GM19397 (cell line): ENCODE measurements around the gene REG3G.

ENCODE experiments used
- ATAC-seq: cut with Tn5 transposase; IDR thresholded peaks from one replicate; pipeline ENCODE4 v1.9.1; 2021; ENCODE audit warnings: mild to moderate bottlenecking, moderate library complexity; ENCODE audit not compliant: unreplicated experiment

Gene REG3G

DNA sequence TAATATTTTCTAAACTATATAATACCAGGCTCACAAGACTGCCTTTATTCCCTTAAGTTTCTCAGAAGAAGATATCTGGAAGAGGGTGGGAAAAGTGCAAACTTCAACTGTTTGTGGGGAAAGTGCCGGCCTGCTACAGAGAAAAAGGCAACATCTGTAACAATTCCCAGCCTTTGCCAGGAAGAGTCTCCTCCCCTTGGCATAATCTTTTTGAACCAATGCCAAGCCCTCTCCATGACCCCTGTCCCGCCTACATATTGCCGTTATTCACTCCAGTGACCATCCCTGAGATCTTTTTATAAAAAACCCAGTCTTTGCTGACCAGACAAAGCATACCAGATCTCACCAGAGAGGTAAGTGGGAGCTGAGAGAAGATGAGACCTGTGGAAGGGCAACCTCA lies at the start of gene REG3G:
Gene REG3G (plus strand): TSS at position 282 of the 400 bp plus-strand sequence. CDS start 392 bp downstream, outside the sequence.
- no peak for ATAC-seq

DNA sequence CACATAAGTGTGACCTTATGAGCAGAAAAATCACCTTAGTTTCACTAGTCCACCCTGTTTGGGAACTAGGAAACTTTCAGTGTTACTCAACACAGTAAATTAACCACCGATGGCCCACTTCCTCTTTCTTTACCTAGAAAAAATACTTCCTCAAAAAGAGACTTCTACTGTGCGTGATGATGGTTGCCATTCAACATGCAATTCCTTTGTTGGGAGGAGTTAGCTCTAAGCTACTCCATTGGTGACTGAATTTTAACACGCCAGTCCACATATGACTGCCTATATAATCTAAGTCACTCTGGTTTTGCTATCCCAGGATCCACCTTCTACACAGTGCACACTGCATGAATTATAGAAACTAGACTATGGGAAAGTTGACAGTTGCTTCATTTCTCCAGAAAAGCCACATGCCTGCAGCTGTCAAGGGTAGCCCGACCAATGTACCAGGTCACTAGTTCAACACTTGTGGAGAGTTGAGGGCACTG lies 47.8 kb upstream of the REG3G start:
- peak; percentile 95 for ATAC-seq

DNA sequence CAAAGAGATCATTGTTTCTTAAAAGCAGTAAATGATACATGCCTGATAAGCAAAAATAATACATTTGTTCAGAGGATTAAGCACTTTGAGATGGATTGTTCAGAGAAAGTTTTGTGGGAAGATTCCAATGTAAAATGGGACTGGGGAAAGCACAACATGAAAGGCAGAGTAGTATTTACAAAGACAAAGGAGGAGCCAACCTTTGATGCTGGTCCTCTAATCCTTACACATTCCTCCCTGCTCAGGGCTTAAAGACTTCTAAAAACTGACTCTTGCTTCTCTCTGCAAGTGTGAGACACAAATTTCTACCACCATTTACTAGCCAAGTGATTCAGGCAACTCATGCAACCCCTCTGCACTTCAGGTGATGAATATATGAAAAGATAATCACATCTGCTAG lies 47.2 kb upstream of the REG3G start:
- no peak for ATAC-seq

DNA sequence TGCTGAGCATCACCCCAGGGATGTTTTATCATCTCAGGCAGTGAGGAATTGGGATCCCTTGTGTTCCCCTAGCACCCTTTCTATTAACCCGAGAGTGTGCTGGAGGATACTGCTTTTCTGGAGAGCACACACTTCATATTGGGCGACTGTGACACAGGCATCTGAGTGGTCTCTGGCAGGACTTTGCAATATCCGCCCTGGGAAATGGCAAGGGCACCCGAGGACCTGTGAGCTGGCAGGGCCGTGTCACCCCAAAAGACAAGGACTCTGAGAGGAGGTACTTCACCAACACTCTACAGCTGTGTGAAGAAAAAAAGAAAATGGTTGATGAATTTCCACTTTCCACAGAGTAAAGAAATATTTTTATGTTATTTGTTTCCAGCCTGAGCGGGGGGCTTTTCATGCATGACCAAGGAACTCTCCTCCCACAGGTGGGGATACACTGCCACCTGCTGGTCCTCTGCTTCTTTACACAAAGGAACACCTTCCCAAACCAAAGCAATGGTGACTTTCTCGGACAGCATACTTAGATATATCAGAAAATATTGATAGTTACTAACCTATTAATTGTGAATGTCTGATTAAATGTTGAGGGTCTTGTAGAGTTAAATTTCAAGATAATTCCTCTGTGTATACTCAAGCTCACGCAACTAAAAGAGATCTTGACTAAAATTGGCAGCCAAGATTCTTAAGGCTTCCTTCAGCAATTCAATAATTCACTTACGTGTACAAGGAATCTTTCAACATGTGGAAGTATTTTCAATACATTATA lies 45.9 kb upstream of the REG3G start:
- ATAC-seq: peak; percentile 36

DNA sequence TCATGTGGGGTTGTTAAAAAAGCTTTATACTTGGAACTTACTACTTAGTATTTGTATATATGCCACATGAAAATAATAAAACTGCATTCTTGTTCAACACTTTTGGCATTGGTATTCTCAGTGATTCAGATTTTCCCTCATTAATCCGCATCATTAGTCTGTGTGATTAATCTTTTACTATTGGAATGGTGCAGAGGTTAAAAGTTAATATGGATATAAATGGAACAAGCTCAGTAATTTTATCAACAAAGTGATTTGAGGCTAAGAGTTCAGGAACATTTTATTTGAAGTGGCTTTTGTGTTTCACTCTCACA lies 45.4 kb upstream of the REG3G start:
- ATAC-seq: no peak

DNA sequence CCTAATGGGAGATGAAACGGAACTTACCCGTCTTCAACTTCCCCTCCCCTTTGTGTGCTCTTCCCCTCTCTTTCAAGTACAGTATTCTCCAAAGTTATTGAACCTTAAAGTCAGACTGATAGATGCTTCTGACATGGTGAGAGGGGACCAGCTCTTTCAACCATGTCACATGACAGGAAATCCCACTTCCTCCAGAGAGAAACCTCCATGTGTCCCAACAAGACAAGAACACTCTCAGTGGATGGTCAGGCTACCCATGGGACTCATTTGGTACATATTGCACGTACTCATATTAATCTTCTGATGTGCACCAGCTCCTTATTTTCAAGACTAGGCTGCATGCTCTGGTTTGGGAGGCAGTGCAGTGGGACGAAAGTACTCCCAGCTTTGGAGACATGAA lies 44.6 kb upstream of the REG3G start:
- no peak for ATAC-seq

DNA sequence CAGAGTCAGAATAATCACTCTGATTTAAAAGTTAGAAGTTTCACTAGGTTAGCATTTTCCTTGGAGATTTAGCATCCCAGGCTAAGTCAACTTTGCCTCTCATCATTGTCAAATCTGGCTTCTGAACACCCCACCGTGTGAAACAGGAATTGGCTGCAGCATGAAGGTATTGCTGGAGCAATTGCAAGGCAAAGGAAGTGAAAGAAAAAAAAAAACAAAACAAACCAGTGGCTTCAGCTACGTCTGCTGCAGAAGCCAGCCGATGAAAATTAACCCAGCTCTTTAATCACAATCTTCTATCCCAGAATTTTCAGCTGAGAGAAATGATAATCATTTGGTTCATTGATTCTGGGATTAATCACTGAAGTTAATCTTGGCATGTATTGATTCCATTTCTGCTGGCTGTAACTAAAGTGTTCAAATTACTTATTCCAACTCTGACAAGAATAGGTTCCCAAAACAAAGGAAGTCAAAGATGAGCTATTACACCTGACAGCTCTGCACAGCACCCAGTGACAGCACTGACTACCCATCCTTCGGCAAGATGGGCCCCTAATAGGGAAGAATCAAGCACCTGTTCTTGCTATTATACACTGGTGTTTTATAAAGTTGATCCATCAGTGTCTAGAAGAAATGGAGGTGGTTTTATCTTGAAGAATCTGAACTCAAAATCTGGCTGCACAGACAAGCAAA lies 42.7 kb upstream of the REG3G start:
- no peak for ATAC-seq

DNA sequence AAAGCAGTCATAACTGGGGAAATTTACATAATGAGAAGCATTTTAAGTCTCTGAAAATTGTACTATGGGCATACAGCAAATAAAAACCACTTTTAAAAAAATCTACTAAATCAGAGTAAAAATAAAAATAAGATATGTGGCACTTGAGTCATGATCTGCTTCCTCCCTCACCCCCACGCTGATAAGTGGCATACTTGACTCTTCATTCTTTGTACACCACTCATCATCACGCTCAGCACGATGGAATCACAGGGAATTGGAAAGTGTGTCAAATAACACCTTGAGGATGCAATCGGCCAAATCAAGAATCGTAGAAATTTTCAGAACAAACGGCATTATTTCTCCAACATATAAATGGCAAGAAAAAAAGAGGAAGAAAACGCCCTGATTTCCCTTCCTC lies 41.1 kb upstream of the REG3G start:
- ATAC-seq: no peak

DNA sequence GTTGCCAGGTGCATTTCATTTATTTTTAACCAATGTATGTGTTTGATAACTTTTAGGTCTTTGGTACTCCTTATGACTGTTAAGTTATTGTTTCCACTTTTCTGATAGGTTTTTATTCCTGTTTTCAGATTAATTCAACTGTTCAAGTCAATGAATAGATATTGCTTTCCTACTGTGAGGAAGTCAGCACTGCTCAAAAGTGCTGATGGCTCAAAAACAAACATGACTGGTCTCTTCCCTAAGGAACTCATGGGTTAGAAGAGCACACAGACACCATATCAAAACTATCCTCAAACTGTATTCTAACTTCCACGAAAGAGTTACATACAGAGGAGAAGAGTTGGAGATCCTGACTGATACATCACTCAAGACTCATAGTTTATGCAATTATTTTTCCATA lies 39.9 kb upstream of the REG3G start:
- ATAC-seq: no peak

DNA sequence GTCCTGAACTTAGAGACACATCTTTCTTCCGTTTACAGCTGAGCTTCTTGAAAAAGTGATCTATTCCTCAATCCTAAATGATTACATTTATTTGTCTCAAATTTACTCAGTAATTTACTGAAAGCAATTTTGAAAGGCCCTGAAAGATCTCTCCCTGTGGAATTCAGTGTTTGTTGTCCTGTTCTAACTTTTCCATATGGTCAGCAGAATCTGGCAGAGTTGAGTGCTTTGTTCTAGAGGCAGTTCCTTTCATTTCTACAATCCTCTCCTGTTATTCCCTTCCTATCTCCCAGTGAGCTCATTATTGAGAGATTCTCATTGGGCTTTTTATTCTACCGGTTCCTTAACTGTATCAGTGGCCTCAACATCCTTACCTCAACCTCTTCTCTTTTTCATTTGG lies 36.5 kb upstream of the REG3G start:
- ATAC-seq: no peak

DNA sequence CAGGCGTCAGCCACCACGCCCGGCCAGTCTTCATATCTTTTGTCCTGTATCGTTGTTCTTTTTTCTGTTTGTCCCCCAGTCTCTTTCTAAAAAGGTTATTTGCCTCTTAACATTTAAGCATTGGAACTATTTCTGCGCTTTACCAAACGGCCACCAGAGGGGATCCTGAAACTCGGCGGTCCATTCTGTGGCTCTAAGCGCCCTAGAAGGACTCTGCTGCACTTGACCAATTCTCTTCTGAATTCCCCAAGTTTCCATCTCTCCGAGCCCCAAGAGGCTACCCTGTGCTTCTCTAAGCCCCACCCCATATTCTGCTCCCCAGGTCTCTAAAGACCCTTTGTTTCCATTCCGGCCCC lies 33.1 kb upstream of the REG3G start:
- ATAC-seq: no peak

DNA sequence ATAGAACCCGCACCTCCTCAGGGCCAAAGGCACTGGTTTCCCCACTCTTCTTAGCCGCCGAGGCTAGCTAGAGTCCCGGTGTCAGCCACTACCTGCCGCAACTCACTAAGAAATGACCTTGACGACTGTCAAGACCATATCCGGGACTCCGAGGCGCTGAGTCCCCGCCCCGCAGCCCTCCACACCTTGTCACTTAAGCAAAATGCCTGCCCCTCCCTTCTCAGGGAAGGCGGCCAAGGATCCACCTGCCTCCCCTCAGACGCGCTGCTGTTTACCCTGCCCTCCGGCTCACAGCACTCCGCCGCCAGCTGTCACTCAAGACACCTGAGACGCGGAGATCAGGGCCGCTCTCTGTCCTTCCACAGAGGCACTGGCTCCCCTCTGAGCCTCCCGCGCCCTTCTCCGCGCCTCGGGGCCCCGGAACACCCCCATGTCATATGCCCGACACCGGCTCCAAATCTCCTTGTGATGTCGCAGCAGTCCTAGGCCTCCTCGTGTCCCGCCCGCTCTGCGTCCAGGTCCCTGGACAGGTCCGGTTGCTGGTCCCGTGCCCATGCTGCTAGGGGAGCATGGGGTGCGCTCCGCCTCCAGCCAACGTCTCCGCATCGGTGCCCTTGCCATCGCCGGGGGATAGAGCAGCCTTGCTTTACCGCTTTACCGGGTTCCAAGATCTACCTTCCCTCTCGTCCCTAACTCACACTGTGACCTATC lies 32.5 kb upstream of the REG3G start:
- ATAC-seq: no peak

DNA sequence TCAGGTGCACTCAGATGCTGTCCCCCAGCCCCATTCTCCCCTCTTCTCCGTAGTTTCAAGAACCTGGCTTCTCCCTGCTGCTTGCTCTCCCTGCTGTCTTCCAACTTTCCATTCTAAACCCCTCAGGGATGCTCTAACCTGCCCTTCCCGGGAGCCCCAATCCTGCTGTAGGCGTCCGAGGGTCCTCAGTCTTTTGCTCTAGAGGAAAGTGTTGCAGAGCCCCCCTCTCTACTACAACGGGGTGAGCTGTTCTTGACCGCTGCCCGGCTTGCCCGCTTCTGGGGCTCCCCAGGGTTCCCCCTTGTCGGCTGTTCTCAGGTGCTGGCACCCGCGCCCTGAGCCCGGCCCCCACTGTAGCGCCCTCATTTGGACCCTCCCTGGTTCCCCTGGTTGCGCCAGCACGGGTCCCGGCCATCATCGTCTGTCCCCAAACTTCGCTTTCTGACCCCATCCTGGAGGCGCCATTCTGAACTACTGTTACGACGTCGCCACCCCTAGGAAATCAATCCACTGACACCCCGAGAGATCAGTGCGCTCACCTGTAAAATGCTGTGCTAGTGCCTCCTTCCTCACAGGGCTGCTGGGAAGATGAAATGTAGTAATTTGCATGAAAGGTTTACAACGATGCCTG lies 31.9 kb upstream of the REG3G start:
- ATAC-seq: no peak

DNA sequence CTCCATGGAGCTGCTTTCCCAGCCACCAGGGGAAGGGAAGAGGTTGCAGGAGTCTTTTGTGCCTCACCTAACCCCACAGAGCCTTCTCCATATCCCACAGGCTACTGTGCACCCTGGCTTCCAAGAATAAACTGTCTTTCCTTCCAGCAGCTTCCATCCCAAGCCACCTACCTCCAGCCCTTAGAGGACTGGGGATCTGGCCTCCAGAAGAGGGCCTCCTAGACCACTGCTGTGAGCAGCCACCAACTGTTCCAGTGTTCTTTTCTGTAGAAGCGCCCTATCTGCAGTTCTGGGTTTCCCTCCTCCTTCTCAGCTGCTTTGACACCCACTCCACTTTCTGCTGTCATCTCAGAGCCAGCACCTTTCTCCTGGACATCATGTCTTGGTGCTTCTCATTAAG lies 30.7 kb upstream of the REG3G start:
- ATAC-seq: no peak

DNA sequence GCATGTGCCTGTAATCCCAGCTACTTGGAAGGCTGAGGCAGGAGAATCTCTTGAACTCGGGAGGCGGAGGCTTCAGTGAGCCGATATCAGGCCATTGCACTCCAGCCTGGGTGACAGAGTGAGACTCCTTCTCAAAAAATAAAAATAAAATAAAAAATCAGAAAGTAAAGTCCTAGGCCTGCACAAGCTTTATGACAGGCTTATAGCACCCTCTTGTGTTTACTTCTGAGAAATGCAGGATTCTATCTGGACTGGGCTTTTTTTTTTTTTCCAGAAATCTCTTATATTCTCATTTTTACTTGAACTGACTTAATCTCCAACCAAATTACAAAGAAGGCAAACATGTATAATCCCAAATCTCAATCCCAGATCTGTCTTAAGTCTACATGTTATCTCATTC lies 26.1 kb upstream of the REG3G start:
- ATAC-seq: no peak

DNA sequence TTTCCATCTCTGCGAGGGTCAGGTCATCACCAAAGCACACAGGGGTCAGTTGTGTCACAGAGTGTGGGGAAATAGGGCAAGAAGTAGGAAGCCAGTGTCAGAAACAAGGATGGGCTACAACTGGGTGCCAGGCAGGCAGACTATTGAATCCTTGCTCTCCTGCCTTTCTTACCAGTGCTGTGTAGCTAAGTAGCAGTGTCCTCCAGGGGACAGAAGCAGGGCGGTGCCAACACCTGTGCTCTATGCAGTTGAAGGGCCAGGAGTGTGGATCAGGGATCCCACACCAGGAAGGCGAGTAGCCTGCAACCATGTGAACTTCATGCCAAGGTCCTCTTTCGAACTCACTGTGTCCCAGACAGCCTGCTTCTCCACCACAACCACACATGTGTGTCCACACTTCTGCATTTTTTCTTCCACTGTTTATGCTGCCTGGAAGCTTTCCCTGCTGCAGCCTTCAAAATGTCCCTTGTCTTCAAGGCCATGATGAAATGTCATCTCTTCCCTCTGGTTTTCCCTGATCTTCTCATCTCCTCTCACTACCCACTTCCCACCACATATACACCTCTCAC lies 25.4 kb upstream of the REG3G start:
- no peak for ATAC-seq

DNA sequence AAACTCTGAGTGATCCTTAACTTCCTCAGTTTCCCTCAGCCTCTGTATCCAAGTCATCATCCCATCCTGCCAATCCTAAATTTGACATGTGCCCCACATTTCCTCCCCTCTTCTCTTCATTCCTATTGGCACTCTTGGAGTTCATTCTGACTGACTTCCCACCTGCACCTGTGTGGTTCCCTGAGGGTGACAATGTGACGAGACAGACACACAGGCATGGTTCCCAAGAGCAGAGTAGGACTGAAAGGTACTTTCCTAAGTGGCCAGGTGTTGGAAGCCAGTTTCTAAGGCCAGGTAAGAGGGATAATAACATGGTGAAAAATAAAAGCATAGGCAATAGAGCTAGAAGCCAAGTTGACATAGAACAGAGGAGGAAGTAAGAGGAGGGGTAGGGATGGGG lies 24.2 kb upstream of the REG3G start:
- ATAC-seq: no peak

DNA sequence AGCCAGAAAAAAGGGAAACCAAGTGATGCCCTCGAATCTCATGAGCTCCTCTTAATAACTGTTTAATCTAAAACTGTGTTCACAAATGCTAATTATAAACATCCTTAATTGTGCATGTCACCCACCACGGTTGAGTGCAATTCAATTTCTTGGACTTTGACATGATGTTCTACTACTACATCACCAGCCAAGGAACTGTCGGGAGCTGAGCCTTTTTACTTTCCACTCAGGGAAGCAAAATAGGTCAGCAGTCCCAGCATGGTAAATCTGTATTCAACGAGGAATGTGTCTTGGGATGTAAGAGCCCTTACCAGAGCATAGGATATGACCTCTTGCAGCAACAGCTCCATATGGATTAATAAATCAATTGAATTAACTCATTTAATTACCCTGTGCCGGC lies 20.8 kb upstream of the REG3G start:
- no peak for ATAC-seq

DNA sequence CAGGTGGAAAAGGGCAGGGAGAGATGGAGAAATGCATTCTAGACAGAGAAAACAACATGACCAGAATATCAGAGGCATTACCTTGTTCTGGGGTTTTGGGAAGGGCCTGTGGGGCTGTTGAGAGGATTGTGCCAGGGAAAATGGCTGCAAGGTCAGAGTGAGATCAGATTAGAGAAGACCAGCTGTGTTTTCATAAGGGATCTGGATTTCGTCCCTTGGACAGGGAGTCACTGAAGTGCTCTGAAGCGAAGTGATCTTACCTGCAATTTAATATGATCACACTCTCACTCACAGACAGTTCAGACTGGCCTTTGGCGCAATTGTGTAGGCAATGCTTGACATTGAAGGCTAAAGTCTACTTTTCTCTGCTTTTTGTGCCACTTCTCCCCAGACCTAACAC lies 20.3 kb upstream of the REG3G start:
- ATAC-seq: no peak

DNA sequence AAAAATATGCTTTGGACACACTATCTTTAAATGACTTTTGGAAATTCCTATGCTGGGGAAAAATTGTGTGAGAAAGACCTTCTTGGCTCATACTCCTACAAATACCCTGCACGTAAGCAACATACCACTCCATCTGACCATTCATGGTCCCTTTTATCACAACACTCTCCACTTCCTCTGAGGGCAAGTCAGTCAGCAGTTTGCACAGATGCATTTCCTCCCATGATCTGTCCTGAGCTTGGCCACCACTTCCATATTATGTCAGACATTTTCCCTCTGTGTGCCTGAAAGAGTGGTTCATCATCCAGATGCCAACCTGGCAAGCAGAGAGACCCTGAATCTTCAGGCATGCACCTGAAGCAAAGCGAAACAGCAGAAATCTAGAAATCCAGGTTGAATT lies 16.1 kb upstream of the REG3G start:
- ATAC-seq: no peak

DNA sequence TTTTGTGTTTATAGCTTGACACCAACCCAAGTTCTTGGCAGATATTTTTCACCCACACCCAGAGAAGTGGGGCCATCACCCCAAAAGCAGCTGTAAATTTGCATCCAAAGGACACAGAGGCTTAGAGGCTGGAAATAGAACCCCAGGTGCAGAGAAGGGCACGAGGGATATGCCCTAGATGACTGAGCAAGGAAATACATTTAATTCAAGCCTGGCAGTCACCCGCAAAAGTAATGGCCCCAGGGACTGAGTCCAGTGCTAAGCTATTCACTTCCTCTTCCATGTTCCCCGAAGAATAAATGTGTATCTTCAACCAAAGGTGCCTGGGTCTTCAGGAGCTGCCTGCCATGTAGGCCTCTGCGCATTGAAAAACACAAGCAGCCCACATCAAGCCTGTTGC lies 14.0 kb upstream of the REG3G start:
- ATAC-seq: no peak
